ENCODE measurements around the gene FUBP1. TPM values are rescaled to one million over a fixed set of nuclear protein-coding genes. Genes with fewer than 3 reads are reported as not detected.

The FUBP1 gene
- total and polyA plus RNA-seq, 9 of the 15 experiments (the other 6 are each of a cell fraction or from before 2014, with no cell fraction given): 104 to 294 (median 213) TPM

- TF ChIP-seq ATF2 (CRISPR knock-in tag; IDR thresholded peaks at IDR 0.05): no peak
- peak; percentile 83 for TF ChIP-seq TAF1 (IDR thresholded peaks at IDR 0.05; ENCODE audit: control insufficient read depth, extremely low read depth, insufficient read depth, low read length, severe bottlenecking)
- TF ChIP-seq PHF8 (IDR thresholded peaks at IDR 0.05; ENCODE audit: borderline replicate concordance, low read length): peak; percentile 97
- TF ChIP-seq SP2 (IDR thresholded peaks at IDR 0.05; ENCODE audit: extremely low read depth, low read depth, low read length, poor library complexity, severe bottlenecking): no peak
- TF ChIP-seq RBM22 (IDR thresholded peaks at IDR 0.05; ENCODE audit: low read depth, low read length, poor library complexity, severe bottlenecking): no peak
- TF ChIP-seq HNRNPLL (IDR thresholded peaks at IDR 0.05; ENCODE audit: low read depth, low read length, poor library complexity, severe bottlenecking): peak; percentile 80
- TF ChIP-seq ZNF766 (CRISPR knock-in tag; conservative IDR thresholded peaks at IDR 0.05): peak; percentile 62
- peak; percentile 95 for TF ChIP-seq EP400 (IDR thresholded peaks at IDR 0.05)
- TF ChIP-seq HCFC1 (IDR thresholded peaks at IDR 0.05; ENCODE audit: low read depth, low read length): peak; percentile 51
- peak; percentile 76 to 87 for TF ChIP-seq MNT (conservative IDR thresholded peaks at IDR 0.05)
- peak; percentile 66 for TF ChIP-seq GTF2B (IDR thresholded peaks at IDR 0.05; ENCODE audit: extremely low read depth, insufficient read length)
- TF ChIP-seq ZEB2 (IDR thresholded peaks at IDR 0.05): peak; percentile 37; the same call in 1 of the 2 replicates
- TF ChIP-seq POLR2G (IDR thresholded peaks at IDR 0.05; ENCODE audit: low read depth, low read length): peak; percentile 88
- peak in 1 of 2 experiments; percentile 15; a peak in 2 of 4 replicates for TF ChIP-seq MAZ (CRISPR knock-in tag; conservative IDR thresholded peaks at IDR 0.05 in 1 of 2, IDR thresholded peaks at IDR 0.05 in 1 of 2)
- TF ChIP-seq TRIM28 (IDR thresholded peaks at IDR 0.05): peak; percentile 74
- no peak for TF ChIP-seq ATF1 (CRISPR knock-in tag; IDR thresholded peaks at IDR 0.05)
- TF ChIP-seq ATF1 (tag; IDR thresholded peaks at IDR 0.05): peak; percentile 92
- TF ChIP-seq PTTG1 (tag; IDR thresholded peaks at IDR 0.05; ENCODE audit: low read depth): no peak
- TF ChIP-seq KDM4B (IDR thresholded peaks at IDR 0.05; ENCODE audit: borderline replicate concordance in 2 of 2, low read depth in 1 of 2): peak in 1 of 2 experiments; percentile 74; a peak in 1 of 4 replicates
- no peak for TF ChIP-seq NCOA2 (IDR thresholded peaks at IDR 0.05; ENCODE audit: partially characterized antibody in 2 of 2)
- TF ChIP-seq CTBP1 (IDR thresholded peaks at IDR 0.05; ENCODE audit: borderline replicate concordance): peak; percentile 72
Observed at GRCh38 chr1:77978969-77979876, at the start of gene FUBP1 (continued).
